Renal cortical epithelial cell (primary cell): ENCODE results near the gene FFAR1. TPM values are rescaled to one million over a fixed set of nuclear protein-coding genes. Genes with fewer than 3 reads are reported as not detected.

Experiments used
- DNase-seq: peaks from one replicate; pipeline ENCODE4 v3.0.0-alpha.2; 2011; ENCODE audit warnings: low read depth
- total RNA-seq: library from RNA; depleted of rRNA; stranded (reverse); fragments of >200 nt; gene quantifications from 2 replicates; pipeline ENCODE4 v1.2.3, GENCODE V29; 2014

FFAR1 gene
- total RNA-seq, 1 donor from 2014 or later: not detected

DNA sequence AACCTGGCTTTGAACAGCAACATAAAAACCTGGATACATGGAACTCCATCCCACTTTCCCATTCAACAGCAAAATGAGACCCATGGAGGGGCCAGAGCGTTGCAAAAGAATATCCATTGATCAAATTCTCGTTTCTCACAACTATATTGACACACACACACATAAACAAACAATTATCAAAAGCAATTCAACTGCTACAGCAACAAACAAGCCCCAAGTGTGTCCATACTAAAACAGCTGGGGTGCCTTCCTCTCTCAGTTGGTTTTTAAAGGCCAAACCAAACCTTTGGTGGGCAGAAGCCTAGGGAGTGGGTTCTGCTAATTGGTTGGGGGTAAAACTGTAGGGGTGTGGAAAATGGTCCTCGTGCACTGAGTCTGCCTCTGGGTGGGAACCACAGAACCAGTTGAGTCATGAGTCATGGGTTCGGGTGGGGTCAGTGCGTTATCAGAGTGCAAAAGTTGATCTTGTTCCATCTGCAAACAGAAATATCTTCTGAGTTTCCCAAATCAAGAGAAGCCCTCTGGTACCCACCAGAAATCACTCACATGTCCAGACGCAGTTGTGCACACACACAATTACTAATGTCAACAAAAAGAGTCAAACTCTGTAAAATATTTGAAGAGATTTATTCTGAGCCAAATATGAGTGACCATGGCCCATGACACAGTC lies 41.6 kb downstream of the FFAR1 start:
- no peak for DNase-seq

DNA sequence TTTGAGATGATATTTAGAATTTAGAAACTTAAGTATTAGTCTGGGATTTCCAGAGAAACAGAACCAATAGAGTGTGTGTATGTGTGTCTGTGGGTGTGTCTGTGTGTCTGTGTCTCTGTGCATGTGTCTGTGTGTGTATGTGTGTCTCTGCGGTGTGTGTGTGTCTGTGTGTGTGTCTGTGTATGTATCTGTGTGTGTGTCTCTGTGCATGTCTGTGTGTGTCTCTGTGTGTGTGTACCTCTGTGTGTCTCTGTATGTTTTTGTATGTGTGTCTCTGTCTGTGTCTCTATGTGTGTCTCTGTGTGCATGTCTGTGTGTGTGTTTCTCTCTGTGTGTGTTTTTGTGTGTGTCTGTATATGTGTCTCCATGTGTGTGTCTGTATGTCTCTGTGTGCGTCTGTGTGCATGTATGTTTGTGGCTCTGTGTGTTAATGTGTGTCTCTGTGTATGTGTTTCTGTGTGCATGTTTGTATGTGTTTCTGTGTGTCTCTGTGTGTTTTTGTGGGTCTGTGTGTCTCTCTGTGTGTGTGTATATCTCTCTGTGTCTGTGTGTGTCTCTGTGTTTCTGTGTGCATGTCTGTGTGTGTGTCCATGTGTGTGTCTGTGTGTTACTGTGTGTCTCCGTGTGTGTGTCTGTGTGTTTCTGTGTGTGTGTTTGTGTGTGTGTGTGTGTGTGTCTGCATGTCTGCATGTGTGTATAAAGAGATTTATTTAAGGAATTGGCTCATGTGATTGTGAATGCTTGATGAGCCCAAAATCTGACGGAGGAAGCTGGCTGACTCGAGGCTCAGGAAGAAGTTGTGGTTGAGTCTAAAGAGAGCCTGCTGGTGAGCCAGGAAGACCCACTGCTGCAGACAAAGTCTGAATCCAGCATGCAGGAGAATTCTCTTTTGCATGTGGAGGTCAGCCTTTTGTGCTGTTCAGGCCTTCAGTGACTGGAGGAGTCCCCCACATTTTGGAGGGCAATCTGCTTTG lies 45.3 kb downstream of the FFAR1 start:
- no peak for DNase-seq

DNA sequence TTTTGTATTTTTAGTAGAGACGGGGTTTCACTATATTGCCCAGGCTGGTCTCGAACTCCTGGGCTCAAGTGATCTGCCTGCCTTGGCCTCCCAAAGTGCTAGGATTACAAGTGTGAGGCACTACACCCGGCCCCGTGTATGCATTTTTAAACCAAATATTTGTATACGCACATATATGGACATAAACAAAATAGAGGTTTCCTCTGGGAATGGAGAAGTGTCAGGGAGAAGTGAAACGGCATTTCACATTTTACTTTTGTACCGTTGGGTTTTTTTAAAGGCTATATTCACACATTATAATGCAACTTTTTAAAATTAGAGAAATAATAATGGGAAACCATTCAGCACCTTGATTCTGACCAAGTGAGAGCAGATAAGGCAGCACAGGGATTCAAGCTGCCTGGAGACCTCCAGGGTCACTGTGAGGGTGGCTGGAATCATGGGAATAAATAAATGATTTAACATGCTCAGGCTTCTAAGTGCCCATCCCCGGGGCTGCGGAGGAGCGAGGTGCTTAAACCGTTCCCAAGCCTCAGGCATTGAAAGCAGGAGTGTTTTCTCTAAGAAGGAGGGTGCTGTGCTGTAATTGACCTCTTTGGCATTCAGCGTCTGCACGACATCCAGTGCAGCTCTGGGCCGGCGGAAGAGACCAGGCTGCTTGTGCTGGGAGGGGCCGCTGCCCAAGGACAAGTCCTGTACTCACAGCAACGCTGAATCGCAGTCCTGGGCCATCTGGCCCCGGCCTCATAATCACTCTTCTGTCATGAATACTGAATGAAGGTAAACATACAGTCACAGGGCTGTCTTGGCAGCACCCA lies 47.9 kb downstream of the FFAR1 start:
- DNase-seq: no peak

- DNase-seq: no peak
These were observed 48.7 kb downstream of the FFAR1 start for GRCh38 chr19:35396240-35396885.

DNA sequence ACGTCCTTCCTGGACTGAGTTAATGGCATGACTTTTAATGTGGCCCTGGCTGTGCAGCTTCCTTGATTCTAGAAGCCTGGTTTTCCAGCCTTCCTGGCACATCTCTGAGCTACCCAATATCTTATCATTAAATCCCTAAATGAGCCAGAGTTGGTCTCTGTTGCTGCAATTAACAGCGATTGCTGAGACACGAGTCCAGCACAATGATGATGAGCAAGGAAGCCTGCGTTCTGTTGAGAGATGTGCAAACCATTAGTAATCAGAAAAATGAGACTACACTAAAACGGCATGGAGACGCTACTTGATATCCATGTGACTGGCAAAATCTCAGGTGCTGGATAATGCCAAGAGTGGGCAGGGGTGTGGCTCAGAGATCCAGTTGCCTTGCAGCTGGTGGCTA lies 49.4 kb downstream of the FFAR1 start:
- DNase-seq: no peak

Other genes with a start within 250 kb of the FFAR1 start
- gene FXYD3, start 232.1 kb upstream of the FFAR1 start, total RNA-seq: not detected in 2 replicates
- not detected in 2 replicates for gene LGI4, start 212.8 kb upstream of the FFAR1 start, total RNA-seq
- not detected in 2 replicates for gene FXYD1, start 209.1 kb upstream of the FFAR1 start, total RNA-seq
- not detected in 2 replicates for gene FXYD7, start 204.6 kb upstream of the FFAR1 start, total RNA-seq
- gene FXYD5, start 193.2 kb upstream of the FFAR1 start, total RNA-seq: 7.2 and 10.1 TPM in 2 replicates
- not detected in 2 replicates for gene FAM187B, start 119.2 kb upstream of the FFAR1 start, total RNA-seq
- 26.6 and 42.8 TPM in 2 replicates for gene LSR, start 98.9 kb upstream of the FFAR1 start, total RNA-seq
- gene USF2, start 78.9 kb upstream of the FFAR1 start, total RNA-seq: 29.2 and 49.7 TPM in 2 replicates
- gene HAMP, start 65.4 kb upstream of the FFAR1 start, total RNA-seq: 0.05 TPM in 1 of 2 replicates, not detected in the other
- not detected in 2 replicates for gene MAG, start 55.7 kb upstream of the FFAR1 start, total RNA-seq
- not detected in 2 replicates for gene CD22, start 18.7 kb upstream of the FFAR1 start, total RNA-seq
- not detected in 2 replicates for gene FFAR3, start 10.6 kb downstream of the FFAR1 start, total RNA-seq
- not detected in 2 replicates for gene GPR42, start 23.2 kb downstream of the FFAR1 start, total RNA-seq
- not detected in 2 replicates for gene FFAR2, start 100.4 kb downstream of the FFAR1 start, total RNA-seq
- gene KRTDAP, start 142.6 kb downstream of the FFAR1 start, total RNA-seq: not detected in 2 replicates
- gene DMKN, start 165.7 kb downstream of the FFAR1 start, total RNA-seq: 52.7 and 144 TPM in 2 replicates
- 0.05 TPM in 1 of 2 replicates, not detected in the other for gene SBSN, start 180.4 kb downstream of the FFAR1 start, total RNA-seq
- gene GAPDHS, start 185.6 kb downstream of the FFAR1 start, total RNA-seq: not detected in 2 replicates
- gene TMEM147, start 197.7 kb downstream of the FFAR1 start, total RNA-seq: 76.1 and 93.6 TPM in 2 replicates
- not detected in 2 replicates for gene ATP4A, start 215.8 kb downstream of the FFAR1 start, total RNA-seq
- gene PMIS2, start 238.3 kb downstream of the FFAR1 start, total RNA-seq: not detected in 2 replicates